GM12878 (cell line): ENCODE data around the gene ACACA. TPM values are rescaled to one million over a fixed set of nuclear protein-coding genes. Genes with fewer than 3 reads are reported as not detected.

Experiments used
- CEBPB ChIP-seq, 2 experiments: fragments of 150-350 bp in 1 of 2; IDR thresholded peaks; 2 replicates each; pipeline ENCODE4 v1.6.1; 2012 to 2014; ENCODE audit warnings: low read depth in 2 of 2, low read length in 2 of 2, borderline replicate concordance in 1 of 2, inconsistent platforms in 1 of 2
- IRF4 ChIP-seq: IDR thresholded peaks from 2 replicates; pipeline ENCODE4 v1.6.1; 2011; ENCODE audit warnings: low read depth, low read length
- NBN ChIP-seq: fragments of 450-650 bp; IDR thresholded peaks from 2 replicates; pipeline ENCODE4 v1.6.1; 2016
- RBBP5 ChIP-seq: fragments of 200-600 bp; sonication (generic); conservative IDR thresholded peaks from 2 replicates; pipeline ENCODE4 v1.6.1; 2016
- RCOR1 ChIP-seq: conservative IDR thresholded peaks from 2 replicates; pipeline ENCODE4 v1.6.1; 2012; ENCODE audit warnings: low read depth, low read length, improper control_type of control experiment
- RUNX3 ChIP-seq: IDR thresholded peaks from 2 replicates; pipeline ENCODE4 v1.6.1; 2012; ENCODE audit warnings: low read length, inconsistent platforms
- SIX5 ChIP-seq: IDR thresholded peaks from 2 replicates; pipeline ENCODE4 v1.6.1; 2011; ENCODE audit warnings: mild to moderate bottlenecking, low read depth, low read length, moderate library complexity; ENCODE audit not compliant: severe bottlenecking
- SRF ChIP-seq, 2 experiments: IDR thresholded peaks; 2 replicates each; pipeline ENCODE4 v1.6.1; 2011; ENCODE audit warnings: low read depth in 2 of 2, low read length in 2 of 2, mild to moderate bottlenecking in 1 of 2, moderate library complexity in 1 of 2
- SUZ12 ChIP-seq: fragments of 200-600 bp; sonication (generic); IDR thresholded peaks from one replicate; pipeline ENCODE4 v1.6.1; 2018; ENCODE audit warnings: antibody characterized with exemption, mild to moderate bottlenecking; ENCODE audit not compliant: unreplicated experiment
- TARDBP ChIP-seq: IDR thresholded peaks from 2 replicates; pipeline ENCODE4 v1.6.1; 2016; ENCODE audit warnings: borderline replicate concordance
- polyA plus RNA-seq, 11 experiments: library from polyadenylated mRNA; depleted of rRNA in 4 of 11; unstranded in 6 of 11; stranded (reverse) in 5 of 11; fragments of >200 nt; fragmentation: Nextera tagmentation in 4 of 11; fragmentation: Illumina TruSeq in 1 of 11; extraction: Ambion mirVana in 4 of 11; extraction: Trizol in 1 of 11; gene quantifications; 1 replicate in 1 of 11; 2 replicates in 10 of 11; pipeline versions ENCODE4 v1.2.1 to v1.2.3, GENCODE V29; 2011 to 2016; ENCODE audit warnings: inconsistent platforms in 2 of 11, missing spikeins in 2 of 11, low read depth in 1 of 11
- total RNA-seq, 4 experiments: library from RNA; depleted of rRNA in 3 of 4; stranded (reverse); fragments of >200 nt in 3 of 4; fragmentation: Illumina TruSeq in 1 of 4; extraction: Trizol in 1 of 4; gene quantifications; 2 replicates each; pipeline versions ENCODE4 v1.2.1 to v1.2.3, GENCODE V29; 2013 to 2021
- TF ChIP-seq, protein P1 (sequence below): fragments of 450-650 bp; formaldehyde crosslinking; IDR thresholded peaks from 2 replicates; pipeline ENCODE4 v1.5.0; 2022; ENCODE audit warnings: mild to moderate bottlenecking, missing genetic modification characterization
- TF ChIP-seq, protein P2 (sequence below): fragments of 450-650 bp; IDR thresholded peaks from 2 replicates; pipeline ENCODE4 v1.6.1; 2016; ENCODE audit warnings: mild to moderate bottlenecking, moderate library complexity, borderline replicate concordance
- TF ChIP-seq, protein P3 (sequence below): IDR thresholded peaks from 2 replicates; pipeline ENCODE4 v1.6.1; 2011; ENCODE audit warnings: mild to moderate bottlenecking, low read depth, low read length, moderate library complexity; ENCODE audit not compliant: insufficient replicate concordance
- TF ChIP-seq, protein P4 (sequence below): fragments of 450-650 bp; IDR thresholded peaks from 2 replicates; pipeline ENCODE4 v1.6.1; 2017; ENCODE audit warnings: low read depth, mild to moderate bottlenecking, moderate library complexity
- TF ChIP-seq, protein P5 (sequence below): fragments of 450-650 bp; IDR thresholded peaks from 2 replicates; pipeline ENCODE4 v1.6.1; 2017; ENCODE audit warnings: mild to moderate bottlenecking, moderate library complexity

The ACACA gene
- total and polyA plus RNA-seq, 10 of the 15 experiments (the other 5 are each of a cell fraction or from before 2014, with no cell fraction given): 12.9 to 74.2 (median 32.0) TPM

DNA sequence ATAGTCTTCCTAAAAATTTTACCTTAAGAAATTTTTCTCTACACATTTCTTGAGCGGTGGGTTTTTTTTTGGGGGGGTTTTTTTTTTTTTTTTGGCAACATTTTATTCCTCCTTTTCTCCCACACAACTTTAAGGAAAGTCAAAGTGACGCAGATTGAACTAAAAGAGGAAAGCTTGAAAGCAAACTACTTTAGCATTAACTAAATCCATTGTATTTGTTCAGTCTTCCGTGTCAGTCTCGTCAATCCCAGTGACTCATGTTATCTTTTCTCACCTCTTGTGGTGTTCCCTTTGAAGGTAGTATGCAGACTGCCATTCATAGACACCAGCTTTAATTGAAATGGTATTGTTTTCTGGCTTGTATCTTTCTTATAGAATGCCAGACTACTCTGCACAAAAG is 39.4 kb upstream of the ACACA start (continued):
- TF ChIP-seq, protein P1, sequence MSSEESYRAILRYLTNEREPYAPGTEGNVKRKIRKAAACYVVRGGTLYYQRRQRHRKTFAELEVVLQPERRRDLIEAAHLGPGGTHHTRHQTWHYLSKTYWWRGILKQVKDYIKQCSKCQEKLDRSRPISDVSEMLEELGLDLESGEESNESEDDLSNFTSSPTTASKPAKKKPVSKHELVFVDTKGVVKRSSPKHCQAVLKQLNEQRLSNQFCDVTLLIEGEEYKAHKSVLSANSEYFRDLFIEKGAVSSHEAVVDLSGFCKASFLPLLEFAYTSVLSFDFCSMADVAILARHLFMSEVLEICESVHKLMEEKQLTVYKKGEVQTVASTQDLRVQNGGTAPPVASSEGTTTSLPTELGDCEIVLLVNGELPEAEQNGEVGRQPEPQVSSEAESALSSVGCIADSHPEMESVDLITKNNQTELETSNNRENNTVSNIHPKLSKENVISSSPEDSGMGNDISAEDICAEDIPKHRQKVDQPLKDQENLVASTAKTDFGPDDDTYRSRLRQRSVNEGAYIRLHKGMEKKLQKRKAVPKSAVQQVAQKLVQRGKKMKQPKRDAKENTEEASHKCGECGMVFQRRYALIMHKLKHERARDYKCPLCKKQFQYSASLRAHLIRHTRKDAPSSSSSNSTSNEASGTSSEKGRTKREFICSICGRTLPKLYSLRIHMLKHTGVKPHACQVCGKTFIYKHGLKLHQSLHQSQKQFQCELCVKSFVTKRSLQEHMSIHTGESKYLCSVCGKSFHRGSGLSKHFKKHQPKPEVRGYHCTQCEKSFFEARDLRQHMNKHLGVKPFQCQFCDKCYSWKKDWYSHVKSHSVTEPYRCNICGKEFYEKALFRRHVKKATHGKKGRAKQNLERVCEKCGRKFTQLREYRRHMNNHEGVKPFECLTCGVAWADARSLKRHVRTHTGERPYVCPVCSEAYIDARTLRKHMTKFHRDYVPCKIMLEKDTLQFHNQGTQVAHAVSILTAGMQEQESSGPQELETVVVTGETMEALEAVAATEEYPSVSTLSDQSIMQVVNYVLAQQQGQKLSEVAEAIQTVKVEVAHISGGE (CRISPR knock-in tag): no peak
- peak; percentile 87 for TF ChIP-seq NBN
- no peak for TF ChIP-seq SRF (IDR thresholded peaks at IDR 0.05; ENCODE audit: low read depth in 2 of 2, low read length in 2 of 2)
- peak; percentile 65; the same call in 1 of the 2 replicates for TF ChIP-seq RUNX3
- TF ChIP-seq, protein P2, sequence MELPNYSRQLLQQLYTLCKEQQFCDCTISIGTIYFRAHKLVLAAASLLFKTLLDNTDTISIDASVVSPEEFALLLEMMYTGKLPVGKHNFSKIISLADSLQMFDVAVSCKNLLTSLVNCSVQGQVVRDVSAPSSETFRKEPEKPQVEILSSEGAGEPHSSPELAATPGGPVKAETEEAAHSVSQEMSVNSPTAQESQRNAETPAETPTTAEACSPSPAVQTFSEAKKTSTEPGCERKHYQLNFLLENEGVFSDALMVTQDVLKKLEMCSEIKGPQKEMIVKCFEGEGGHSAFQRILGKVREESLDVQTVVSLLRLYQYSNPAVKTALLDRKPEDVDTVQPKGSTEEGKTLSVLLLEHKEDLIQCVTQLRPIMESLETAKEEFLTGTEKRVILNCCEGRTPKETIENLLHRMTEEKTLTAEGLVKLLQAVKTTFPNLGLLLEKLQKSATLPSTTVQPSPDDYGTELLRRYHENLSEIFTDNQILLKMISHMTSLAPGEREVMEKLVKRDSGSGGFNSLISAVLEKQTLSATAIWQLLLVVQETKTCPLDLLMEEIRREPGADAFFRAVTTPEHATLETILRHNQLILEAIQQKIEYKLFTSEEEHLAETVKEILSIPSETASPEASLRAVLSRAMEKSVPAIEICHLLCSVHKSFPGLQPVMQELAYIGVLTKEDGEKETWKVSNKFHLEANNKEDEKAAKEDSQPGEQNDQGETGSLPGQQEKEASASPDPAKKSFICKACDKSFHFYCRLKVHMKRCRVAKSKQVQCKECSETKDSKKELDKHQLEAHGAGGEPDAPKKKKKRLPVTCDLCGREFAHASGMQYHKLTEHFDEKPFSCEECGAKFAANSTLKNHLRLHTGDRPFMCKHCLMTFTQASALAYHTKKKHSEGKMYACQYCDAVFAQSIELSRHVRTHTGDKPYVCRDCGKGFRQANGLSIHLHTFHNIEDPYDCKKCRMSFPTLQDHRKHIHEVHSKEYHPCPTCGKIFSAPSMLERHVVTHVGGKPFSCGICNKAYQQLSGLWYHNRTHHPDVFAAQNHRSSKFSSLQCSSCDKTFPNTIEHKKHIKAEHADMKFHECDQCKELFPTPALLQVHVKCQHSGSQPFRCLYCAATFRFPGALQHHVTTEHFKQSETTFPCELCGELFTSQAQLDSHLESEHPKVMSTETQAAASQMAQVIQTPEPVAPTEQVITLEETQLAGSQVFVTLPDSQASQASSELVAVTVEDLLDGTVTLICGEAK: no peak
- TF ChIP-seq, protein P3, sequence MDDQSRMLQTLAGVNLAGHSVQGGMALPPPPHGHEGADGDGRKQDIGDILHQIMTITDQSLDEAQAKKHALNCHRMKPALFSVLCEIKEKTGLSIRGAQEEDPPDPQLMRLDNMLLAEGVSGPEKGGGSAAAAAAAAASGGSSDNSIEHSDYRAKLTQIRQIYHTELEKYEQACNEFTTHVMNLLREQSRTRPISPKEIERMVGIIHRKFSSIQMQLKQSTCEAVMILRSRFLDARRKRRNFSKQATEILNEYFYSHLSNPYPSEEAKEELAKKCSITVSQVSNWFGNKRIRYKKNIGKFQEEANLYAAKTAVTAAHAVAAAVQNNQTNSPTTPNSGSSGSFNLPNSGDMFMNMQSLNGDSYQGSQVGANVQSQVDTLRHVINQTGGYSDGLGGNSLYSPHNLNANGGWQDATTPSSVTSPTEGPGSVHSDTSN: no peak
- no peak for TF ChIP-seq SIX5
- TF ChIP-seq IRF4: no peak
- TF ChIP-seq RCOR1: no peak
- TF ChIP-seq, protein P4, sequence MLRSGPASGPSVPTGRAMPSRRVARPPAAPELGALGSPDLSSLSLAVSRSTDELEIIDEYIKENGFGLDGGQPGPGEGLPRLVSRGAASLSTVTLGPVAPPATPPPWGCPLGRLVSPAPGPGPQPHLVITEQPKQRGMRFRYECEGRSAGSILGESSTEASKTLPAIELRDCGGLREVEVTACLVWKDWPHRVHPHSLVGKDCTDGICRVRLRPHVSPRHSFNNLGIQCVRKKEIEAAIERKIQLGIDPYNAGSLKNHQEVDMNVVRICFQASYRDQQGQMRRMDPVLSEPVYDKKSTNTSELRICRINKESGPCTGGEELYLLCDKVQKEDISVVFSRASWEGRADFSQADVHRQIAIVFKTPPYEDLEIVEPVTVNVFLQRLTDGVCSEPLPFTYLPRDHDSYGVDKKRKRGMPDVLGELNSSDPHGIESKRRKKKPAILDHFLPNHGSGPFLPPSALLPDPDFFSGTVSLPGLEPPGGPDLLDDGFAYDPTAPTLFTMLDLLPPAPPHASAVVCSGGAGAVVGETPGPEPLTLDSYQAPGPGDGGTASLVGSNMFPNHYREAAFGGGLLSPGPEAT: peak; percentile 98
- TF ChIP-seq, protein P5, sequence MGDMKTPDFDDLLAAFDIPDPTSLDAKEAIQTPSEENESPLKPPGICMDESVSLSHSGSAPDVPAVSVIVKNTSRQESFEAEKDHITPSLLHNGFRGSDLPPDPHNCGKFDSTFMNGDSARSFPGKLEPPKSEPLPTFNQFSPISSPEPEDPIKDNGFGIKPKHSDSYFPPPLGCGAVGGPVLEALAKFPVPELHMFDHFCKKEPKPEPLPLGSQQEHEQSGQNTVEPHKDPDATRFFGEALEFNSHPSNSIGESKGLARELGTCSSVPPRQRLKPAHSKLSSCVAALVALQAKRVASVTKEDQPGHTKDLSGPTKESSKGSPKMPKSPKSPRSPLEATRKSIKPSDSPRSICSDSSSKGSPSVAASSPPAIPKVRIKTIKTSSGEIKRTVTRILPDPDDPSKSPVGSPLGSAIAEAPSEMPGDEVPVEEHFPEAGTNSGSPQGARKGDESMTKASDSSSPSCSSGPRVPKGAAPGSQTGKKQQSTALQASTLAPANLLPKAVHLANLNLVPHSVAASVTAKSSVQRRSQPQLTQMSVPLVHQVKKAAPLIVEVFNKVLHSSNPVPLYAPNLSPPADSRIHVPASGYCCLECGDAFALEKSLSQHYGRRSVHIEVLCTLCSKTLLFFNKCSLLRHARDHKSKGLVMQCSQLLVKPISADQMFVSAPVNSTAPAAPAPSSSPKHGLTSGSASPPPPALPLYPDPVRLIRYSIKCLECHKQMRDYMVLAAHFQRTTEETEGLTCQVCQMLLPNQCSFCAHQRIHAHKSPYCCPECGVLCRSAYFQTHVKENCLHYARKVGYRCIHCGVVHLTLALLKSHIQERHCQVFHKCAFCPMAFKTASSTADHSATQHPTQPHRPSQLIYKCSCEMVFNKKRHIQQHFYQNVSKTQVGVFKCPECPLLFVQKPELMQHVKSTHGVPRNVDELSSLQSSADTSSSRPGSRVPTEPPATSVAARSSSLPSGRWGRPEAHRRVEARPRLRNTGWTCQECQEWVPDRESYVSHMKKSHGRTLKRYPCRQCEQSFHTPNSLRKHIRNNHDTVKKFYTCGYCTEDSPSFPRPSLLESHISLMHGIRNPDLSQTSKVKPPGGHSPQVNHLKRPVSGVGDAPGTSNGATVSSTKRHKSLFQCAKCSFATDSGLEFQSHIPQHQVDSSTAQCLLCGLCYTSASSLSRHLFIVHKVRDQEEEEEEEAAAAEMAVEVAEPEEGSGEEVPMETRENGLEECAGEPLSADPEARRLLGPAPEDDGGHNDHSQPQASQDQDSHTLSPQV: peak; percentile 92; the same call in 1 of the 2 replicates
- no peak for TF ChIP-seq TARDBP
- TF ChIP-seq CEBPB (IDR thresholded peaks at IDR 0.05; ENCODE audit: borderline replicate concordance in 1 of 2, low read depth in 2 of 2, low read length in 2 of 2): no peak
- TF ChIP-seq RBBP5: no peak
- TF ChIP-seq SUZ12: no peak
